Measurements from ENCODE around the gene ERMARD. TPM values are rescaled to one million over a fixed set of nuclear protein-coding genes. Genes with fewer than 3 reads are reported as not detected.

ERMARD gene
- total RNA-seq, 1 experiment from 2014 or later, result 25.3 TPM

DNA sequence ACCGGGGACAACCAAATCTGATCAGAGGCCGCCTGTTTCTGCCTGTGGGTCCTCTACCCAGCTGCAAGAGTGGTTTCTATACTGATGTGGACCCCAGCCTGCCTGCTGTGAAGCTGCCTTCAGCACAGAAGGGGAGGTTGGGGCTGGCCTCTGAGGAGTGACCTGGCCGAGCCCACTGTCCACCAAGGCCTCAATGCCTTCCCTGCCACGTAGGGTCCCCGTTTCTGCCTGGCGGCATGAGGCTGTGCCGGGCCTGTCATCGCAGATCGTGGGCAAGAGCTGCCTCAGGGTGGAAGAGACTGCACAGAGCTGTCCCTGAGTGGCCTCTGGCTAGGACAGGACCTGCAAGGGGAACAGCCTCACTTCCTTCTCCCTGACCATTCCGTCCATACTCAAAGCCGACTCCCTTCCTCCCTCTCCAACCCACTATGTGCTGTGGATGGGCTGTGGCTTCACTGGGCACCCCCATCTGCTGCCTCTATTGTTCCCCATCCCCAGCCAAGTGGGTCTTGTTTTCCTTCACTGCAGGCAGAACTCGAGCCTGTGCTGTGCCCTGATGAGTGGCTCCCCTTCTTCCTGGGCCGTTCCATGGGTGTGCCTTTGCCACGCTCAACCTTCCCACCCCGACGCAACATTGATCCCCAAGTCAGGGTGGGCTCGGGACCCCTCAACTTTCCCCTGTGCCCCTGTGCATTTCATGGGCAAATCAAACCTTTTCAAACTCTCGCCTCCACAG is 60.3 kb downstream of the ERMARD start:
- no TSS peak for BruUV-seq (replicated peaks)
- Histone ChIP-seq H3K27me3 (replicated peaks; ENCODE audit: control insufficient read depth, insufficient read depth, low read length) (no peaks in the 10 kb centered on the region), H3K36me3 (ENCODE audit: control insufficient read depth, insufficient read depth, low read length) (peaks cover 3% of the 10 kb centered on the region), H3K4me3 (ENCODE audit: low read depth, low read length) (no peak overlapping the region), H3K9me3 (peaks cover 5% of the 10 kb centered on the region; the same call in 1 of the 2 replicates), H3K4me1 (peaks cover 33% of the 10 kb centered on the region)
- Mint-ChIP-seq H3K4me3 (ENCODE audit: unreplicated experiment) (no peak overlapping the region), H3K4me1 (ENCODE audit: low read depth, unreplicated experiment) (peaks cover 42% of the 10 kb centered on the region), H3K27ac (ENCODE audit: unreplicated experiment) (peak overlapping the region; percentile 92), H3K36me3 (ENCODE audit: insufficient read depth, unreplicated experiment) (peaks cover 25% of the 10 kb centered on the region), H3K9me3 (ENCODE audit: unreplicated experiment) (peaks cover 12% of the 10 kb centered on the region), H3K27me3 (ENCODE audit: insufficient read depth, unreplicated experiment) (no peaks in the 10 kb centered on the region)
- ChIA-PET POLR2A (interaction anchor here (1.3 to 3.2 kb wide), 2 partner anchors 12 to 21 kb away, joined by 5 to 51 read pairs; no protein-coding TSS in a partner anchor), CTCF (interaction anchor here (0.5 to 1.9 kb wide), 2 partner anchors 13 to 449 kb away, joined by 3 to 9 read pairs; no protein-coding TSS in a partner anchor)
- intact Hi-C loops (cut with micrococcal nuclease; ENCODE audit: unreplicated experiment), result loop anchor here (1.0 to 5.0 kb wide), 2 partner anchors 20 to 481 kb away; partner anchors contain the start of gene DLL1
- DNase-seq, result no peak
- TF ChIP-seq, protein P1, sequence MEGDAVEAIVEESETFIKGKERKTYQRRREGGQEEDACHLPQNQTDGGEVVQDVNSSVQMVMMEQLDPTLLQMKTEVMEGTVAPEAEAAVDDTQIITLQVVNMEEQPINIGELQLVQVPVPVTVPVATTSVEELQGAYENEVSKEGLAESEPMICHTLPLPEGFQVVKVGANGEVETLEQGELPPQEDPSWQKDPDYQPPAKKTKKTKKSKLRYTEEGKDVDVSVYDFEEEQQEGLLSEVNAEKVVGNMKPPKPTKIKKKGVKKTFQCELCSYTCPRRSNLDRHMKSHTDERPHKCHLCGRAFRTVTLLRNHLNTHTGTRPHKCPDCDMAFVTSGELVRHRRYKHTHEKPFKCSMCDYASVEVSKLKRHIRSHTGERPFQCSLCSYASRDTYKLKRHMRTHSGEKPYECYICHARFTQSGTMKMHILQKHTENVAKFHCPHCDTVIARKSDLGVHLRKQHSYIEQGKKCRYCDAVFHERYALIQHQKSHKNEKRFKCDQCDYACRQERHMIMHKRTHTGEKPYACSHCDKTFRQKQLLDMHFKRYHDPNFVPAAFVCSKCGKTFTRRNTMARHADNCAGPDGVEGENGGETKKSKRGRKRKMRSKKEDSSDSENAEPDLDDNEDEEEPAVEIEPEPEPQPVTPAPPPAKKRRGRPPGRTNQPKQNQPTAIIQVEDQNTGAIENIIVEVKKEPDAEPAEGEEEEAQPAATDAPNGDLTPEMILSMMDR (IDR thresholded peaks at IDR 0.05; ENCODE audit: insufficient read depth in 1 of 2, low read depth in 1 of 2, low read length in 1 of 2, severe bottlenecking in 1 of 2, unreplicated experiment in 1 of 2), result no peak

DNA sequence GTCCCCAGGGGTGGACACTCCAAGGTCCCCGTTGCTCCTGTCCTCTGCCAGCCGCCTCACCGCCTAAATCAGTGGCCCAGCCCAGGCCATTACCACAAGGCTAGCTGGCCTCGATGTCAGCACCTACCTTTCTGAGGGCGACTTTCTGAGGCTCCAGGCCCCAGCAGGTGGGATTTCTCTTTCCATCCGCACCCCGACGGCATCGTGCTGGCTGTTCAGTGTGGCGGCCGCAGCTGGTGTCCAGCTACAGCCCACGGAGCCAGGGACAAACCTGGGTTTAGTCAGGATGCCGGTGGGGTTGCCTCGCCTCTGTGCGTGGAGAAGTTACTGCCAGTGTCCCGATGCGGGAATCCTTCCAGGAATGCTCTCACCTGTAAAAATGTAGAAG is 60.8 kb downstream of the ERMARD start:
- no peak for DNase-seq
- Mint-ChIP-seq H3K36me3 (ENCODE audit: insufficient read depth, unreplicated experiment) (peaks cover 30% of the 10 kb centered on the region), H3K9me3 (ENCODE audit: unreplicated experiment) (peaks cover 18% of the 10 kb centered on the region), H3K27ac (ENCODE audit: unreplicated experiment) (peak overlapping the region; percentile 92), H3K27me3 (ENCODE audit: insufficient read depth, unreplicated experiment) (no peaks in the 10 kb centered on the region), H3K4me3 (ENCODE audit: unreplicated experiment) (no peak overlapping the region), H3K4me1 (ENCODE audit: low read depth, unreplicated experiment) (peaks cover 36% of the 10 kb centered on the region)
- Histone ChIP-seq H3K4me3 (ENCODE audit: low read depth, low read length) (no peak overlapping the region), H3K9me3 (peaks cover 6% of the 10 kb centered on the region; the same call in 1 of the 2 replicates), H3K4me1 (peaks cover 32% of the 10 kb centered on the region), H3K36me3 (ENCODE audit: control insufficient read depth, insufficient read depth, low read length) (peaks cover 3% of the 10 kb centered on the region), H3K27me3 (replicated peaks; ENCODE audit: control insufficient read depth, insufficient read depth, low read length) (no peaks in the 10 kb centered on the region)
- intact Hi-C loops (cut with micrococcal nuclease; ENCODE audit: unreplicated experiment), result loop anchor here (5.0 kb wide), 1 partner anchor 480 kb away; the partner anchor contains the start of gene DLL1
- TF ChIP-seq, protein P1 (IDR thresholded peaks at IDR 0.05; ENCODE audit: insufficient read depth in 1 of 2, low read depth in 1 of 2, low read length in 1 of 2, severe bottlenecking in 1 of 2, unreplicated experiment in 1 of 2), result no peak
- BruUV-seq (replicated peaks), result no TSS peak
- ChIA-PET POLR2A (interaction anchor here (3.2 kb wide), 1 partner anchor 12 kb away, joined by 51 read pairs; no protein-coding TSS in a partner anchor), CTCF (no interaction called here)

DNA sequence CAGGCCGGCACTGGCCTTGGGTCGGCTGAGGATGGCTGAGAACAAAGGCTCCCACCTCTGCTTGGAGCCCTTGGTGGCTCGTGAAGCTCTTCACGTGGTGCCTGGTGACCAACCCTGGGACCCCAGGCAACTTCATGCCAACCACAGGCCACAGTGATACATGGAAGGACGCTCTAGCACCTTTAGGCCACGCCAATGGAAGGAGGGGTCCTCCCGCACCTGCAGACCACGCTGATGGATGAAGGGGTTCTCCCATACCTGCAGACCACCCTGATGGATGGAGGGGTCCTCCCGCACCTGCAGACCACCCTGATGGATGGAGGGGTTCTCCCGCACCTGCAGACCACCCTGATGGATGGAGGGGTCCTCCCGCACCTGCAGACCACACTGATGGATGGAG is 62.5 kb downstream of the ERMARD start:
- ChIA-PET CTCF (no interaction called here), POLR2A (no interaction called here)
- Mint-ChIP-seq H3K36me3 (ENCODE audit: insufficient read depth, unreplicated experiment) (peaks cover 38% of the 10 kb centered on the region), H3K9me3 (ENCODE audit: unreplicated experiment) (peaks cover 28% of the 10 kb centered on the region), H3K4me1 (ENCODE audit: low read depth, unreplicated experiment) (peaks cover 29% of the 10 kb centered on the region), H3K4me3 (ENCODE audit: unreplicated experiment) (no peak overlapping the region), H3K27ac (ENCODE audit: unreplicated experiment) (no peak overlapping the region), H3K27me3 (ENCODE audit: insufficient read depth, unreplicated experiment) (no peaks in the 10 kb centered on the region)
- Histone ChIP-seq H3K27me3 (replicated peaks; ENCODE audit: control insufficient read depth, insufficient read depth, low read length) (no peaks in the 10 kb centered on the region), H3K4me3 (ENCODE audit: low read depth, low read length) (no peak overlapping the region), H3K4me1 (peaks cover 26% of the 10 kb centered on the region), H3K36me3 (ENCODE audit: control insufficient read depth, insufficient read depth, low read length) (peaks cover 3% of the 10 kb centered on the region), H3K9me3 (peaks cover 9% of the 10 kb centered on the region; the same call in 1 of the 2 replicates)
- TF ChIP-seq, protein P1 (IDR thresholded peaks at IDR 0.05; ENCODE audit: insufficient read depth in 1 of 2, low read depth in 1 of 2, low read length in 1 of 2, severe bottlenecking in 1 of 2, unreplicated experiment in 1 of 2), result no peak
- BruUV-seq (replicated peaks), result no TSS peak
- DNase-seq, result no peak
- intact Hi-C loops (cut with micrococcal nuclease; ENCODE audit: unreplicated experiment), result loop anchor here (5.0 kb wide), 1 partner anchor 478 kb away; the partner anchor contains the start of gene DLL1

Data from Caco-2 (cell line).